GM13977 (cell line): ENCODE results near the gene INTS7.

ENCODE experiments used
- DNase-seq: peaks from one replicate; pipeline ENCODE4 v3.0.0; 2012; ENCODE audit warnings: low spot score
- in situ Hi-C: fragments of 300-500 bp; cut with MboI; formaldehyde crosslinking; loops from one replicate; pipeline ENCODE4 v1.12.0; 2022; ENCODE audit warnings: low sequenced_read_pairs, low pct_unique_long_range_greater_than_20kb, mixed read lengths, inconsistent platforms; ENCODE audit not compliant: unreplicated experiment
- TF ChIP-seq, protein P1 (sequence below): IDR thresholded peaks from 2 replicates; pipeline ENCODE4 v1.5.1; 2012; ENCODE audit warnings: mild to moderate bottlenecking, control low read depth; ENCODE audit not compliant: insufficient read depth; ENCODE audit errors: extremely low read depth, missing control alignments

Gene INTS7

DNA sequence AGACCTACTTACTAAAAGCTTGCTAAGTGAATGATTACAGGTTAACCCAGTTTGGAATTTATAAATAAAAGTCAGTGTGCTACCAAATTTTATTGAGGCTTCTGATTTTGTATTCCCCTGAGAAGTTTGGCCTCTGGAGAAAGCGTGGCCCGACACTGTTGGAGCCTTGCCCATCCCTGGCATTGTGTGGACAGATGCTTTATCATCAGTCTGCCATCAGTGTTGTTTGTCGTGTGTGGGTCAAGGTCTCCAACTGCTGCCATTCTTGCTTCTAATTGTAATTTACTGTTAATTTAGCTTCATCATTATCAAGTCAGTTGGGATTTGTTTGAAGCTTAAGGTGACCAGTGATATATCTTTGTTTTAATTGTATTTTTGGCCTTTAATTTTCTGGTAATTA lies 142.8 kb downstream of the INTS7 start:
- in situ Hi-C loops: no loop called here
- TF ChIP-seq, protein P1, sequence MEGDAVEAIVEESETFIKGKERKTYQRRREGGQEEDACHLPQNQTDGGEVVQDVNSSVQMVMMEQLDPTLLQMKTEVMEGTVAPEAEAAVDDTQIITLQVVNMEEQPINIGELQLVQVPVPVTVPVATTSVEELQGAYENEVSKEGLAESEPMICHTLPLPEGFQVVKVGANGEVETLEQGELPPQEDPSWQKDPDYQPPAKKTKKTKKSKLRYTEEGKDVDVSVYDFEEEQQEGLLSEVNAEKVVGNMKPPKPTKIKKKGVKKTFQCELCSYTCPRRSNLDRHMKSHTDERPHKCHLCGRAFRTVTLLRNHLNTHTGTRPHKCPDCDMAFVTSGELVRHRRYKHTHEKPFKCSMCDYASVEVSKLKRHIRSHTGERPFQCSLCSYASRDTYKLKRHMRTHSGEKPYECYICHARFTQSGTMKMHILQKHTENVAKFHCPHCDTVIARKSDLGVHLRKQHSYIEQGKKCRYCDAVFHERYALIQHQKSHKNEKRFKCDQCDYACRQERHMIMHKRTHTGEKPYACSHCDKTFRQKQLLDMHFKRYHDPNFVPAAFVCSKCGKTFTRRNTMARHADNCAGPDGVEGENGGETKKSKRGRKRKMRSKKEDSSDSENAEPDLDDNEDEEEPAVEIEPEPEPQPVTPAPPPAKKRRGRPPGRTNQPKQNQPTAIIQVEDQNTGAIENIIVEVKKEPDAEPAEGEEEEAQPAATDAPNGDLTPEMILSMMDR: no peak
- no peak for DNase-seq

DNA sequence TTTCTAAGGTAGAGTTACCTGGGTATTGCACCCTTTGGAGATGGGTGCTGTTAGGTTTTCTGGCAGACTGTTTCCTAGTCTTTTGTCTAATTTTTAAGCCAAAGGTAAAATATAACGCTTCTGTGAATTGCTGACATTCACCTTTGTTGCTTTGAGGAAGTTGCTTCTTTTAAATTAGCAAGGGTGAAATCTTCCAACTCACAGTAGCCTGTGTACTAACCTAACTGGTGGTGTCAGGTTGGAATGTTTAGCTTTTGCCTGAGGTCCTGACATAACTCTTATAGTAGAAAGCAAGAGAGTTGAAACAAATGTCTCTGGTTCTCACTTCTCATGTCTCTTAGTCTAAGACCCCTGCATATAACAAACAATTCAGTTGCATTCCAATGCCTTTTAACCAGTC lies 143.6 kb downstream of the INTS7 start:
- no peak for DNase-seq
- TF ChIP-seq, protein P1: no peak
- in situ Hi-C loops: no loop called here
